Measurements from ENCODE around the gene ENPP3.

GRCh38 chr6:131717836-131718542 is 80.9 kb downstream of the ENPP3 start:
- TF ChIP-seq POLR2A (IDR thresholded peaks at IDR 0.05; ENCODE audit: low read length) (no peak), GATA1 (IDR thresholded peaks at IDR 0.05; ENCODE audit: low read depth, low read length) (no peak)
